Stimulated activated CD4-positive, alpha-beta T cell treated with anti-CD3 and anti-CD28 coated beads, Interleukin-12 subunit alpha, Interleukin-12 subunit beta, amount 100 ng/mL, for 48 hours (primary cell): ENCODE measurements around the gene MS4A4A.
"Not testable (repeated sequence)": the region's sequence is repeated elsewhere in the genome, so short reads cannot be mapped to it uniquely, and the experiment has no call there.

ENCODE experiments used
- DNase-seq, 3 donors: peaks; one replicate each; pipeline ENCODE4 v3.0.0-alpha.2; 2020; ENCODE audit warnings: low read depth in 2 of 3, low spot score in 1 of 3

MS4A4A gene

DNA sequence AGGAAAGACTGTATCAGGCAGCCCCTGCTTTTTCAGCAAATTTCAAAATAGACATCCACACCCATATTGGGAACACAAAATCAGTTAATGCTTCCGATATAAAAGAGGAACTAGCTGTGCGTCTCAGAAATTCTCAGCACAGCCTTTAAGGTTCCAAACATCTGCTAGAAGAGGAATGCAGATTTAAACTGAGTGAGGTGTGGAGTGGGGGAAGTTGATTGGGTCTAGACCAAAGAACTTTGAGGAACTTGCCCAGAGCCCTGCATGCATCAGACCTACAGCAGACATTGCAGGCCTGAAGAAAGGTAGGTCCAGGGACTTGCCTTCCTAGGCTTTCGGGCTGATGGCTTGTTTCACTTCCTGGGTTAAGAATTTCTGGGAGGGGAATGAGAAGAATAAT is at the start of gene MS4A4A:
TSS of gene MS4A4A (plus strand) at position 255 of the 400 bp plus-strand sequence. CDS start at position 265, 10 bp downstream.
- no peak for DNase-seq

GRCh38 chr11:60230681-60231080 is 49.8 kb upstream of the MS4A4A start:
- no peak for DNase-seq

DNA sequence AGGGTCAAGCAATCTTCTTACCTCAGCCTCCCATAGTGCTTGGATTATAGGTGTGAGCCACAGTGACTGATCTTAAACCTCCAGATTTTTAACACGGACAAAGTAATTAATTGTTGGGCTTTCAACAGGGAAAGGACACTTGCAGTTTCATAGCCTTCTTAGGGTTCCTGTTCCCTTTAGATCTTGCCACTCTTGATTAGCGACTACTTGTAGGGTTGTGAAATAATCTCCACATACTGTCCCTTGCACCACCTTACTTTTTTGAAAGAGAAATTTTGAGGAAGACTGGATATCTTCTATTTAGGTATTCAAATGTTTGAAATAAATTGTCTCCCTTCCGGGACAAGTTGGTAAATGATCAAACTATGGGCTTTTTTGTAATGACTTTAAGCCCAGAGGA is 45.1 kb upstream of the MS4A4A start:
- DNase-seq, result no peak

GRCh38 chr11:60240662-60241061 is 39.8 kb upstream of the MS4A4A start:
- DNase-seq, result no peak

DNA sequence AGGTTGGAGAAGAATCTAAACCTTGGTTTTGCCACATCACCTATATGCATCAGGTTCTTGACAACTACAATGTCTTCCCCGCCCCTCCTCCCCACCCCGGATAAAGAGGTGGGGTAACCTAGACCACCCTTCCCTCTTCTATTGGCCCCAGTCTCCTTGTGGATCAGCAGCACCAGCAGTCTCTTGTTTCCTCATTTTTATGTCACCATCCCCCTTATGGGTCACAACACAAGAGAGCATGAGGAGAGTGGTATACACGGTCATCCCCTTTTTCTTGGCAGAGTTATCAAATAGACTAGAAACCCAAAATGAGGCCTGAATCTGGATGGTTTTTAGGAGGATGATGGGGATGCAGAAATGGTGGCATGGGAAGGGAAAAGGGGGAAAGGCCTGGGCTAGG is 38.7 kb upstream of the MS4A4A start:
- no peak for DNase-seq

GRCh38 chr11:60242740-60243239 is 37.7 kb upstream of the MS4A4A start, which contains the start of gene MS4A4E:
TSS of gene MS4A4E (minus strand) at chr11:60243137. CDS start at chr11:60230055, 13,082 bp downstream.
- no peak for DNase-seq

DNA sequence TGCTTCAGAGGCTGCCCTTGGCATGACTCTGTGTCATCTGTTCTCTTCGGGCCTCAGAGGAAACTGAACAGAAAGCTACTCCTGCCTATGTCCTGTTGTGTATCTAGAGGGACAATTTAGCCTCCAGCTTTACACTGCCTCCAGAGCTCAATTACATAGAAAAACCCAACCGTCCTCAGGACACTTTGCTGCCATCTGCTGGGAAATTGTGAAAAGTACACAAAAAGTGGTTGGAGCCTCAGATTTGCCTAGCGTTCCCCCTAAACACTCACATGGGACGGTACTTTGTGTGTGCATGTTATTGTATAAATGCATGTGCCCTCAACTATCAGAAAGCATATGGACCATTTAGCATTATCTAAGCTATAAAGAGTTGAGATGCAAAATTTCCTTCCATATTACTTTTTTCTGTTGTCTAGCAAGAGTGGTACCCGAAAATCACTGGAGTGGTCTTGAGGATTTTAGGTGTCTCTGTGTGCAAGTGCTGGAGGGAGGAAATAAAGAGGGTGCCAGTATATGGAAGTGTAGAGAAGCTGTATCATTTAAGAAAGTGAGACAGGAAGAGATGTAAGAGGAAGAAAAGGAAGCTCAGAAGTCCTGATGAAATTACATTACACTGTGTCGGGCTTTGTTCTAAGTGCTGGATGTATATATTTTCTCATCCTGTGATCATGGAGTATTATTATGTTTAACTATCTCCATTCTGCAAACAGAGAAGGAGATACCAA is 28.8 kb upstream of the MS4A4A start:
- peak in 1 of 3 donors; percentile 14 for DNase-seq

GRCh38 chr11:60252213-60253108 is 28.0 kb upstream of the MS4A4A start:
- no peak for DNase-seq

DNA sequence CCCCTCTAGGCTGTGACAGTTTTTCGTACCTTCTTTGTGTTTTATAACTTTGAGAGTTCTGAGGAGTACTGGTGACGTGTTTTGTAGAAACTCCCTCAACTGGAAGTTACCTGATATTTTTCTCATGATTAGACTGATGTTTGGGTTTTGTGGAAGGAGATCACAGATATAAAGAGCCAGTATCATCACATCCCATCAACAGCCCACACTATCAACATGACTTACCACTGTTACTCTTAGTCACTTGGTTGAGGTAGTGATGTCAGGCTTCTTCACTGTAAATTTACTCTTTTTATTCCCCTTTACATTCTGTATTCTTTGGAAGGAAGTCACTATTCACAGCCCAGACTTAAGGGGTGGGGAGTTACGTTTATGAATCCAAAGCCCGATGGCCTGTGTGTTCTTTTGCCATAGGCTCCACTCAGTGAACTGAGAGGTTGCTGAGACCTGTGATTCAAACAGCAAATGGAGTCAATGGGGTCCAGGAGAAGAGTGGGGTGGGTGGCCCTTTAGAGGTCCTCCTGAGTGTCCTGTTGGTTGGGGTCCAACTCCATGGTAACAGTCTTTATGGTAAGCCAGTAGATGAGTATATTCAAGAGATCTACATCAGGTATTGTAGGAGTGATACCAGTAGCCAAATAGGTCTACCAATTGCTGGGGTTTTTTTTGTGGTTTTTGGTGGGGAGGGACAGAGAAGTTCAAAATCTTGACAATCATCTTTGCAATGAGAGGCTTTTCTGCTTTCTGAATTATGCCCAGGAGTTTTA is 22.3 kb upstream of the MS4A4A start:
- DNase-seq, result no peak

DNA sequence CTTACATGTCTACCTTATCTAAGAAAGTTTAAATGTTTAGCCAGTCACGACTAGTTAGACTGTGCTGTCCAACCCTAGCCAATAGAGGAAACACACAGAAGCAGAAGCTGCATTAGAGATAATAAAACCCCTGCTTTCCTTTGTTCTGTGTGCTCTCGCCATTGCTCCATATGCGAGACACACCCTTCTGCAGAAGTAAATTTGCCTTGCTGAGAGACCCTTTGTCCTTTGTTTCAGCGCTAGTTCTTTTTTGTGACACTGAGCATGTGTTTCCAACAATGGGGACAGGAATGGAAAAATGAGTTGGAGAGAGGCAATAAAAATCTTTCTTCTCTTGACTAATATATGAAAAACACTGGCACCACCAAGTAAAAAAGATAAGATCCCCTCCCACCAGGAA is 19.5 kb upstream of the MS4A4A start:
- DNase-seq, result no peak

- no peak for DNase-seq
Observed at GRCh38 chr11:60263402-60263801, 17.1 kb upstream of the MS4A4A start.

GRCh38 chr11:60264644-60265043 is 15.8 kb upstream of the MS4A4A start:
- no peak for DNase-seq

DNA sequence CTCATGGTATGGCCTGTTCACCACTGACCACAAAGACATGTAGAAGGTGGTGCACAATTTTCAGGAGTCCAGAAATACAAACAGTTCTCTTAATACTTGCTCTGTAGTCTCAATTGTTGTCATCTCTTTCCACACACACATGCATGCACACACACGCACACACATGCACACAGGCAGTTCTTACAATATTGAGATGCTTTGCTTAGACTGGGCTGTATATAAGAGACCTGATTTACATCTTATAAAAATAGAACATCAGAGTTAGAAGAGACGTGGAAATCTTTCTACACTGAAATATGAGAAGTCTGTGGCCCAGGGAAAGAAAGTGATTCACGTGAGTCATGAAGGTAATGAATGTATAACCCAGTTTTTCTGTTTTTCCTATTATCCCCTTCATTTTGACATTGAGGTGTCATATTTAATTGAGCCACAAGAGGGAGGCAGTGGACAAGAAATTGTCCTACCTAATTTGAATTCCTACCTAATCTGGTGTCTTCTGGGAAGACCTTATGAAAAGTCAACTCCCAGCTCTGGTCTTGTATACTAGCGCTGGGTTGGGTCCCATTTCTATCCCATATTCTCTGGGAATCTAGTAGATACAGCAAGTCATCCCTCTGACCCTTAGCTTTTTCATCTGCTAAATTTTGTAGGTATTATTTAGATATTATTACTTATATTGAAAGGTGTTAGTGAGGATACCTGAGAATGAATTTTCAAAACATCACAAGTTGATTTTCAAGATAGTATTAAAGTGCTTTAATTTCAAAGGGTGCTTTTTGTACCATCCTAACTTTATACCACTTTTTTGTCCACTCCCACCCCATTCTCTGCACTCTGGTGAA is 14.9 kb upstream of the MS4A4A start:
- peak in 1 of 3 donors; percentile 64 for DNase-seq

- no peak for DNase-seq
Observed at GRCh38 chr11:60274416-60274815, 6.0 kb upstream of the MS4A4A start.

DNA sequence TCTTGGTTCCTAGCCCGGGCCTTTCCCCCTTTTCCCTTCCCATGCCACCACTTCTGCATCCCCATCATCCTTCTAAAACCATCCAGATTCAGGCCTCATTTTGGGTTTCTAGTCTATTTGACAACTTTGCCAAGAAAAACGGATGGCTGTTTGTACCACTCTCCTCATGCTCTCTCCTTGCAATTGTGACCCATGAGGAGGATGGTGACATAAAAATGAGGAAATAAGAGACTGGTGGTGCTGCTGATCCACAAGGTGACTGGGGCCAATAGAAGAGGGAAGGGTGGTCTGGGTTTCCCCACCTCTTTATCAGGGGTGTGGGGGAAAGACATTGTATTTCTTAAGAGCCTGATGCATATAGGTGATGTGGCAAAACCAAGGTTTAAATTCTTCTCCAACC is 1.0 kb downstream of the MS4A4A start:
- no peak for DNase-seq

DNA sequence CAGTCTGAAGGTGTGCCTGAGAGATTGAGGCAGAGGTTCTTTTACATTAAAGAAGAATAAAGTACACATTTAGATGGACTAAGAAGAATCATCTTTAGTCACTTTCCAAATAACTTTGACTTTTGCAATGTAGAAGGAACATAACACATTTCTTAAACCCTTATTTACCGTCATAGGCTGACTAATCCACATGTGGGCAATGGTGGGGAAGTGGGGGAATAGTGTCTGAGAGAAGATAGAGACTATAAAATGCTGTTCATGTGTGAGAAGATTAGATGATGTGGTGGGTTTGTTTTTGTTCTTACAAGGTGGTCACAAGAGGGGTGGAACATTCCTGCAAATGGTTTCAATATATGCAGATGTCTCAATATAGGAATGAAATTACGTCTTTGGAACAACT is 1.8 kb downstream of the MS4A4A start:
- no peak for DNase-seq

GRCh38 chr11:60285411-60286126 is 5.1 kb downstream of the MS4A4A start:
- DNase-seq, result not testable (repeated sequence)

DNA sequence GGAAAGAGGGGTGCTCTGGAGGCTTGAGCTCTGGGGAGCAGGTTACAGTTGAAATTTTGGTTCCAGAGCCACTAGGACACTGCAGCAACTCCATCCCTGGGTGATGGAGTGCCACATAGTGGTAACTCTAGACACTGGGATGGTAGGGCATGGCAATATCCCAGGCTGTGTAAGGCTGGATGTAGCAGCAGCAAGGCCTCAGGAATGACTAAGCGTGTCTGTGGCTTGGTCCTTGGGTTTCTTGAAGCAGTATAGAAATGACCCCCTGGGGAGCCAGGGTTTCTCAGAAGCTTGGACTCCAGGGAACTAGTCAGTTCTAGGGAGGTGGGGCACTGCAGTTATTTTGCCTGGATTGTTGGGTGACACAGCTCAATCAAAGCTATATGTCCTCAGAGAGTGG is 8.1 kb downstream of the MS4A4A start:
- DNase-seq, result no peak

- no peak for DNase-seq
Observed at GRCh38 chr11:60292145-60292544, 11.7 kb downstream of the MS4A4A start.

- no peak for DNase-seq
Observed at GRCh38 chr11:60301178-60301577, 20.7 kb downstream of the MS4A4A start.
